Endothelial cell of umbilical vein (primary cell): ENCODE results near the gene TGFBR2. TPM values are rescaled to one million over a fixed set of nuclear protein-coding genes. Genes with fewer than 3 reads are reported as not detected.
A peak's percentile ranks its signal among the peaks of the same experiment; 100 is the strongest.

Experiments used
- BruUV-seq: library from RNA; stranded (reverse); fragments of 400-500 nt; replicated peaks from 2 replicates; lab custom pipeline; 2021; lab: Mats Ljungman, UMichigan
- CTCF ChIA-PET: fragments of 300-600, 350-600 bp; sonication (Branson Sonifier 250); formaldehyde crosslinking; loops from one replicate; lab custom pipeline; 2021; ENCODE audit warnings: antibody characterized with exemption, inconsistent platforms; lab: Charles Lee
- POLR2A ChIA-PET: fragments of 300-600, 350-600 bp; sonication (Branson Sonifier 250); formaldehyde crosslinking; loops from one replicate; lab custom pipeline; 2021; ENCODE audit warnings: antibody characterized with exemption, inconsistent platforms; lab: Charles Lee
- DNase-seq: peaks from one replicate; pipeline ENCODE4 v3.0.0-alpha.2; 2011; ENCODE audit warnings: low read depth, low spot score
- FAIRE-seq: peaks from 2 replicates; lab custom pipeline; 2011; peaks lifted over from hg19 to GRCh38; lab: Jason Lieb, UNC
- H2AFZ ChIP-seq: 2 replicates; pipeline ENCODE4 v1.6.0; 2012; ENCODE audit warnings: low read depth, low read length, control low read depth, inconsistent platforms
- H3K27ac ChIP-seq: 2 replicates; pipeline ENCODE4 v1.5.1; 2011; ENCODE audit warnings: low read depth, mild to moderate bottlenecking, control low read depth, low read length, moderate library complexity; ENCODE audit not compliant: insufficient read depth
- H3K27me3 ChIP-seq, 2 experiments: 2 replicates each; pipeline versions ENCODE4 v1.6.0 to v1.6.1; 2011; ENCODE audit warnings: low read length in 2 of 2, mixed read lengths in 1 of 2; ENCODE audit not compliant: control insufficient read depth in 2 of 2, insufficient read depth in 2 of 2
- H3K36me3 ChIP-seq, 2 experiments: 2 replicates in 1 of 2; 3 replicates in 1 of 2; pipeline ENCODE4 v1.5.1; 2011; ENCODE audit warnings: low read length in 2 of 2, mild to moderate bottlenecking in 1 of 2, moderate library complexity in 1 of 2; ENCODE audit not compliant: control insufficient read depth in 2 of 2, insufficient read depth in 2 of 2; ENCODE audit errors: extremely low read depth in 1 of 2
- H3K4me1 ChIP-seq: 3 replicates; pipeline ENCODE4 v1.5.1; 2011; ENCODE audit warnings: mild to moderate bottlenecking, low read length; ENCODE audit not compliant: control insufficient read depth, insufficient read depth; ENCODE audit errors: extremely low read depth
- H3K4me2 ChIP-seq: 2 replicates; pipeline ENCODE4 v1.6.1; 2011; ENCODE audit warnings: low read length, control low read depth, mixed read lengths; ENCODE audit not compliant: insufficient read depth
- H3K4me3 ChIP-seq, 3 experiments: fragments of 200-600 bp in 1 of 3; sonication (generic), shearing (Covaris generic) in 1 of 3; replicated peaks in 1 of 3; 2 replicates each; pipeline ENCODE4 v1.5.1; 2011 to 2016; ENCODE audit warnings: control low read depth in 3 of 3, low read length in 3 of 3, mild to moderate bottlenecking in 2 of 3, inconsistent platforms in 1 of 3, low read depth in 1 of 3, moderate library complexity in 1 of 3; ENCODE audit not compliant: insufficient read depth in 1 of 3
- H3K79me2 ChIP-seq: 2 replicates; pipeline ENCODE4 v1.6.0; 2012; ENCODE audit warnings: low read length, inconsistent platforms; ENCODE audit not compliant: control insufficient read depth, insufficient read depth
- H3K9ac ChIP-seq: replicated peaks from 2 replicates; pipeline ENCODE3; 2011; ENCODE audit warnings: low read length, control low read depth; ENCODE audit not compliant: insufficient read depth; ENCODE audit errors: extremely low read depth
- H3K9me1 ChIP-seq: replicated peaks from 3 replicates; pipeline ENCODE4 v1.6.0; 2011; ENCODE audit warnings: mild to moderate bottlenecking, low read length; ENCODE audit not compliant: control insufficient read depth, insufficient read depth; ENCODE audit errors: extremely low read depth
- H3K9me3 ChIP-seq: replicated peaks from 2 replicates; pipeline ENCODE4 v1.5.1; 2012; ENCODE audit warnings: low read length, inconsistent platforms; ENCODE audit not compliant: control insufficient read depth, insufficient read depth
- H4K20me1 ChIP-seq: replicated peaks from 2 replicates; pipeline ENCODE3; 2011; ENCODE audit warnings: mild to moderate bottlenecking, low read length; ENCODE audit not compliant: control insufficient read depth, insufficient read depth; ENCODE audit errors: extremely low read depth
- GATA2 ChIP-seq: IDR thresholded peaks from 2 replicates; pipeline ENCODE4 v1.7.0; 2011; ENCODE audit warnings: low read depth, mild to moderate bottlenecking, moderate library complexity, mixed read lengths, low read length; ENCODE audit not compliant: insufficient read length, insufficient read depth
- MYC ChIP-seq: IDR thresholded peaks from one replicate; pipeline ENCODE4 v1.6.1; 2011; ENCODE audit warnings: mild to moderate bottlenecking, low read depth, low read length
- POLR2A ChIP-seq: IDR thresholded peaks from 2 replicates; pipeline ENCODE4 v1.6.1; 2012; ENCODE audit warnings: low read depth, mild to moderate bottlenecking, control low read depth, low read length
- dilution Hi-C: fragments of 300-500 bp; cut with MboI; formaldehyde crosslinking; loops from one replicate; pipeline ENCODE4 v1.15.0; 2019; ENCODE audit warnings: low sequenced_read_pairs; ENCODE audit not compliant: extremely low pct_ligation_motif_present
- intact Hi-C: fragments of 100-400 bp; cut with micrococcal nuclease; formaldehyde crosslinking; loops from one replicate; pipeline ENCODE4 v1.10.0; 2022
- polyA plus RNA-seq, 4 experiments: library from polyadenylated mRNA; depleted of rRNA in 3 of 4; stranded (reverse) in 3 of 4; unstranded in 1 of 4; fragments of >200 nt; gene quantifications; 2 replicates each; pipeline versions ENCODE4 v1.2.1 to v1.2.3, GENCODE V29; 2011 to 2012; ENCODE audit warnings: missing spikeins in 1 of 4
- total RNA-seq: library from RNA; stranded (reverse); gene quantifications from 2 replicates; pipeline ENCODE4 v1.2.3, GENCODE V29; 2021

The TGFBR2 gene
- total and polyA plus RNA-seq, 2 donors (not counting 3 experiments of a cell fraction or from before 2014, with no cell fraction given): 227 to 250 TPM

DNA sequence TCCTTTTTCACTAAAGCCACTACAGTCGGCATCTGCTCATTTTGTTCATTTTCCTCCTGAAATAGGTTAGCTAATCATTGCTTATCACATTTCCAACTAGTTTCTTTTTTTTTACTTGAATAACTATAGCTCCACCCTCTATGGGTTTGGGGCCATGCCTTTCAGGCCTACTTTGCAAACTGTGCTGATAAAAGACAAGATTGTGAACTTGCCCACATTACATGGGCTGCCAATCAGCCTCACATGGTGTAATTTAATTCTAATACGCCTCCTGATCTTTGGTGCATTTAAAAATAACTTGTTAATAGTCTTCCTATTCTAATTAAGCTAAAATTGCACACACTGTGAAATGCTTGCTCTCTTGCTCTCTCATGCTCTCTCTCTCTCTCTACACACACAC is 90.5 kb downstream of the TGFBR2 start:
- ChIA-PET CTCF (interaction anchor here (1.7 to 5.0 kb wide), 2 partner anchors 498 to 653 kb away, joined by 7 to 56 read pairs; no protein-coding TSS in a partner anchor), POLR2A (no interaction called here)
- no peak overlapping the region for H2AFZ ChIP-seq
- H3K4me3 ChIP-seq: no peak overlapping the region
- H3K9me1 ChIP-seq: no peaks in the 10 kb centered on the region
- H3K36me3 ChIP-seq: peaks cover 26 to 50% of the 10 kb centered on the region in 2 experiments
- dilution Hi-C loops: no loop called here
- intact Hi-C loops: no loop called here
- H3K4me2 ChIP-seq: no peak overlapping the region
- FAIRE-seq: no peak
- no peak overlapping the region for H3K9ac ChIP-seq
- no peak for DNase-seq
- H3K27me3 ChIP-seq: no peaks in the 10 kb centered on the region
- H3K9me3 ChIP-seq: no peaks in the 10 kb centered on the region
- no peak overlapping the region for H3K27ac ChIP-seq
- H3K79me2 ChIP-seq: peaks cover 2% of the 10 kb centered on the region
- H3K4me1 ChIP-seq: peaks cover 14% of the 10 kb centered on the region
- TF ChIP-seq POLR2A: no peak
- TF ChIP-seq GATA2: no peak
- no TSS peak for BruUV-seq
- H4K20me1 ChIP-seq: no peaks in the 10 kb centered on the region

DNA sequence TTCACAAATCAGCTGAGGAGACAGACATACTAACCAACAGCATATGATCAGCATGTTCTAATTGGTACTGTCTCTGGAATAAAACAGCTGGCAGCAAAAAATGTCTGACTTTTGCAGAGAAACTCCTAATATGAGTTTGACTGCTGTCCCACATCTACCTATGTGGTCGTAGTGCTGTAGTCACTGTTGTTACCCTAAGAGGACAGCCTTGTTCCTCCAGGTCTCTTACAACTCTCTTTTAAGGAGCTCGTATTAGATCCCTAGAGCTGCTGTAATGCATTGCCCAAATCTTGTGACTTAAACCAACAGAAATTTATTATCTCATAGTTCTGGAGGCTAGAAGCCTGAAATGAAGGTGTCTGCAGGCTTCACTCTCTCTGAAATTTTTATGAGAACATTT is 92.1 kb downstream of the TGFBR2 start:
- no peak overlapping the region for H3K9ac ChIP-seq
- peaks cover 19 to 41% of the 10 kb centered on the region in 2 experiments for H3K36me3 ChIP-seq
- no peaks in the 10 kb centered on the region for H4K20me1 ChIP-seq
- H3K4me1 ChIP-seq: no peaks in the 10 kb centered on the region
- dilution Hi-C loops: no loop called here
- ChIA-PET POLR2A (no interaction called here), CTCF (no interaction called here)
- BruUV-seq: no TSS peak
- H3K4me2 ChIP-seq: no peak overlapping the region
- no peaks in the 10 kb centered on the region for H3K9me3 ChIP-seq
- no peak overlapping the region for H3K4me3 ChIP-seq
- no peak overlapping the region for H3K27ac ChIP-seq
- intact Hi-C loops: no loop called here
- TF ChIP-seq POLR2A: peak; percentile 47
- TF ChIP-seq MYC: no peak
- DNase-seq (no peak), FAIRE-seq (no peak)
- H3K27me3 ChIP-seq: no peaks in the 10 kb centered on the region
- no peak overlapping the region for H2AFZ ChIP-seq
- H3K79me2 ChIP-seq: peaks cover 2% of the 10 kb centered on the region
- H3K9me1 ChIP-seq: no peaks in the 10 kb centered on the region
